Neural progenitor cell (in vitro differentiated cells): Measurements from ENCODE around the gene GPR65. TPM values are rescaled to one million over a fixed set of nuclear protein-coding genes. Genes with fewer than 3 reads are reported as not detected.
A peak's percentile ranks its signal among the peaks of the same experiment; 100 is the strongest.

Source experiments
- DNase-seq: peaks from one replicate; pipeline ENCODE4 v3.0.0-alpha.2; 2016; ENCODE audit warnings: low spot score
- H2AFZ ChIP-seq: fragments of 200-600 bp; sonication (generic); replicated peaks from 2 replicates; pipeline ENCODE4 v1.6.1; 2016; ENCODE audit warnings: antibody characterized with exemption
- H3F3A ChIP-seq: fragments of 200-600 bp; sonication (generic); 2 replicates; pipeline ENCODE4 v1.6.1; 2016; ENCODE audit warnings: antibody characterized with exemption, low read depth
- H3K27ac ChIP-seq: fragments of 200-600 bp; sonication (generic); 2 replicates; pipeline ENCODE4 v1.5.1; 2016; ENCODE audit warnings: mild to moderate bottlenecking
- H3K27me3 ChIP-seq: fragments of 200-600 bp; sonication (generic); 2 replicates; pipeline ENCODE4 v1.6.1; 2016; ENCODE audit warnings: mild to moderate bottlenecking, moderate library complexity
- H3K36me3 ChIP-seq: fragments of 200-600 bp; sonication (generic); 2 replicates; pipeline ENCODE4 v1.5.1; 2016
- H3K4me1 ChIP-seq: fragments of 200-600 bp; sonication (generic); 2 replicates; pipeline ENCODE4 v1.6.1; 2016; ENCODE audit warnings: mixed run types
- H3K4me2 ChIP-seq: fragments of 200-600 bp; sonication (generic); 2 replicates; pipeline ENCODE4 v1.6.1; 2016
- H3K4me3 ChIP-seq: fragments of 200-600 bp; sonication (generic); 2 replicates; pipeline ENCODE4 v1.5.1; 2016
- H3K79me2 ChIP-seq: fragments of 200-600 bp; sonication (generic); 2 replicates; pipeline ENCODE4 v1.6.1; 2016; ENCODE audit warnings: low read depth
- H3K9ac ChIP-seq: fragments of 200-600 bp; sonication (generic); 2 replicates; pipeline ENCODE4 v1.6.1; 2016
- H3K9me3 ChIP-seq: fragments of 200-600 bp; sonication (generic); 2 replicates; pipeline ENCODE4 v1.5.1; 2016; ENCODE audit warnings: low read depth
- H4K20me1 ChIP-seq: fragments of 200-600 bp; sonication (generic); 2 replicates; pipeline ENCODE4 v1.6.1; 2016; ENCODE audit warnings: low read depth
- H3K27ac Mint-ChIP-seq: 3 replicates; pipeline ENCODE4 v1.8.0; 2021; ENCODE audit warnings: mixed read lengths
- H3K27me3 Mint-ChIP-seq: 2 replicates; pipeline ENCODE4 v1.8.0; 2022; ENCODE audit warnings: low read depth, mild to moderate bottlenecking, inconsistent platforms, moderate library complexity, mixed read lengths; ENCODE audit not compliant: insufficient read depth
- H3K36me3 Mint-ChIP-seq: 3 replicates; pipeline ENCODE4 v1.8.0; 2021; ENCODE audit warnings: mixed read lengths
- H3K4me1 Mint-ChIP-seq: 3 replicates; pipeline ENCODE4 v1.8.0; 2021; ENCODE audit warnings: mixed read lengths
- H3K4me3 Mint-ChIP-seq: 3 replicates; pipeline ENCODE4 v1.8.0; 2021; ENCODE audit warnings: mild to moderate bottlenecking, moderate library complexity, mixed read lengths
- H3K9me3 Mint-ChIP-seq: 3 replicates; pipeline ENCODE4 v1.8.0; 2020; ENCODE audit warnings: mixed read lengths
- CTCF ChIP-seq: fragments of 200-600 bp; sonication (generic); IDR thresholded peaks from 2 replicates; pipeline ENCODE4 v1.5.1; 2017; ENCODE audit warnings: antibody characterized with exemption, mild to moderate bottlenecking
- EZH2 ChIP-seq: fragments of 200-600 bp; sonication (generic); IDR thresholded peaks from 2 replicates; pipeline ENCODE4 v1.6.1; 2017; ENCODE audit warnings: antibody characterized with exemption, mild to moderate bottlenecking, moderate library complexity
- EZH2phosphoT487 ChIP-seq: fragments of 200-600 bp; sonication (generic); IDR thresholded peaks from 2 replicates; pipeline ENCODE4 v1.6.1; 2017; ENCODE audit warnings: antibody characterized with exemption
- total RNA-seq: library from RNA; depleted of rRNA; stranded (reverse); fragments of >200 nt; gene quantifications from 2 replicates; pipeline ENCODE4 v1.2.3, GENCODE V29; 2015; ENCODE audit warnings: low replicate concordance

The GPR65 gene
- total RNA-seq, 1 donor from 2014 or later: not detected

GRCh38 chr14:87994974-87995373 lies 10.0 kb upstream of the GPR65 start:
- Mint-ChIP-seq H3K4me1 (peaks cover 21% of the 10 kb centered on the region), H3K36me3 (no peaks in the 10 kb centered on the region), H3K27me3 (no peaks in the 10 kb centered on the region), H3K4me3 (no peak overlapping the region), H3K9me3 (peaks cover 2% of the 10 kb centered on the region), H3K27ac (no peak overlapping the region)
- Histone ChIP-seq H3K79me2 (no peaks in the 10 kb centered on the region), H3F3A (peaks cover 13% of the 10 kb centered on the region), H3K4me2 (no peak overlapping the region), H3K27me3 (no peaks in the 10 kb centered on the region), H3K9ac (no peak overlapping the region), H2AFZ (peak overlapping the region; percentile 34), H3K27ac (no peak overlapping the region), H4K20me1 (no peaks in the 10 kb centered on the region), H3K4me1 (peaks cover 4% of the 10 kb centered on the region), H3K9me3 (no peaks in the 10 kb centered on the region), H3K36me3 (no peaks in the 10 kb centered on the region), H3K4me3 (no peak overlapping the region)
- DNase-seq: no peak
- TF ChIP-seq EZH2: no peak
- no peak for TF ChIP-seq CTCF
- no peak for TF ChIP-seq EZH2phosphoT487

GRCh38 chr14:87995500-87996290 lies 9.2 kb upstream of the GPR65 start:
- peaks cover 21% of the 10 kb centered on the region for H3K4me1 Mint-ChIP-seq
- H3K9ac ChIP-seq: no peak overlapping the region
- H3K36me3 Mint-ChIP-seq: no peaks in the 10 kb centered on the region
- H3K4me3 Mint-ChIP-seq: no peak overlapping the region
- DNase-seq: peak; percentile 16
- H4K20me1 ChIP-seq: no peaks in the 10 kb centered on the region
- peak overlapping the region; percentile 34 for H2AFZ ChIP-seq
- H3K27me3 ChIP-seq: no peaks in the 10 kb centered on the region
- no peaks in the 10 kb centered on the region for H3K79me2 ChIP-seq
- H3K4me1 ChIP-seq: peaks cover 4% of the 10 kb centered on the region
- H3K9me3 Mint-ChIP-seq: peaks cover 2% of the 10 kb centered on the region
- H3K27ac Mint-ChIP-seq: no peak overlapping the region
- no peak overlapping the region for H3K4me2 ChIP-seq
- H3F3A ChIP-seq: peaks cover 13% of the 10 kb centered on the region
- H3K36me3 ChIP-seq: no peaks in the 10 kb centered on the region
- H3K27me3 Mint-ChIP-seq: no peaks in the 10 kb centered on the region
- TF ChIP-seq EZH2 (no peak), CTCF (no peak), EZH2phosphoT487 (no peak)
- H3K9me3 ChIP-seq: no peaks in the 10 kb centered on the region
- no peak overlapping the region for H3K4me3 ChIP-seq
- H3K27ac ChIP-seq: no peak overlapping the region

GRCh38 chr14:87996291-87996592 lies 8.7 kb upstream of the GPR65 start:
- no peaks in the 10 kb centered on the region for H3K27me3 Mint-ChIP-seq
- no peak overlapping the region for H3K4me3 ChIP-seq
- peaks cover 13% of the 10 kb centered on the region for H3F3A ChIP-seq
- H3K79me2 ChIP-seq: no peaks in the 10 kb centered on the region
- H3K36me3 Mint-ChIP-seq: no peaks in the 10 kb centered on the region
- no peaks in the 10 kb centered on the region for H4K20me1 ChIP-seq
- no peak for DNase-seq
- H3K27ac Mint-ChIP-seq: no peak overlapping the region
- H3K27me3 ChIP-seq: no peaks in the 10 kb centered on the region
- peaks cover 4% of the 10 kb centered on the region for H3K4me1 ChIP-seq
- no peaks in the 10 kb centered on the region for H3K36me3 ChIP-seq
- H3K9me3 Mint-ChIP-seq: peaks cover 2% of the 10 kb centered on the region
- H3K27ac ChIP-seq: no peak overlapping the region
- no peak for TF ChIP-seq EZH2
- TF ChIP-seq EZH2phosphoT487: no peak
- TF ChIP-seq CTCF: no peak
- H3K9me3 ChIP-seq: no peaks in the 10 kb centered on the region
- H3K4me3 Mint-ChIP-seq: no peak overlapping the region
- H3K4me2 ChIP-seq: no peak overlapping the region
- peak overlapping the region; percentile 34 for H2AFZ ChIP-seq
- H3K9ac ChIP-seq: no peak overlapping the region
- peaks cover 21% of the 10 kb centered on the region for H3K4me1 Mint-ChIP-seq
